ENCODE results near the gene WLS.
"Not testable (repeated sequence)": the region's sequence is repeated elsewhere in the genome, so short reads cannot be mapped to it uniquely, and the experiment has no call there.

WLS gene

GRCh38 chr1:68165665-68166064, 66.7 kb downstream of the WLS start:
- no peak for DNase-seq (ENCODE audit: low read depth)

DNA sequence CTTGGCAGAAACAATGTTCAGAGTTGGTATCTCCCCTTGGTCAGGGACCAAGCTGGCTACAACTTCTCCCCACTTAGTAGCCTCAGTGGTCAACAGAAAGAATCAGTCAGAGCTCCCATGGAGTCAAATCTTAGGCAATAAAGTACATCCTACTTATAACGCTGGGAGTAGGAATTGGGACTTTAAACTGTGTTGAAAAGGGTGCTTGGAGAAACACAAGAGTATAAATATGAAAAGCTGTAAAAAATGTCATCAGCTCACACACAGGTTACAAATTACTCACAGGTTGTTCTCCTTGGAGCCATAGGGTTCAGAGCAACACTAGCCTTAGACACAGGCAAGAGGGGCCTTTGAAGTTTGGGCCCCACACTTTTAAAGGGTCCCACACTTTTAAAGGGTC, 67.4 kb downstream of the WLS start:
- no peak for DNase-seq (ENCODE audit: low read depth)

GRCh38 chr1:68163220-68163619, 69.1 kb downstream of the WLS start:
- no peak for DNase-seq (ENCODE audit: low read depth)

DNA sequence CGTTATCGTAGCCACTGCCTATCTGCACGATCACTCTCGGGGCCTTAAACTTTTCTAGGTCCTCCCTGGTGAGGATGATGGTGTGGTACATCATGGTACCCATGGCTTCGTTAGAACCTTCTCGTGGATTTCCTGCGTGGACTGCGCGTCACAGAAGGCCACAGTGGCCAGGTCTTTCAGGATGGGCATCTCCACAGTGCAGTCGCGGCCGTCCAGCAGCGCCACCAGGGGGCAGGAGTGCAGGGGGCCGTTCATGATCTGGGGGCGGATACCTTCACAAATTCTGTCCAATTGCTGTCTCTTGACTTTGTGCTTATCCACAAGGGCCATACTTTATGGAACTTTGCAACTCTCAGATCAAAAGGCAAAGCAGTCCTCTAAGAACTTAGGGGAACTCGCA, 69.6 kb downstream of the WLS start:
- no peak for DNase-seq (ENCODE audit: low read depth)

DNA sequence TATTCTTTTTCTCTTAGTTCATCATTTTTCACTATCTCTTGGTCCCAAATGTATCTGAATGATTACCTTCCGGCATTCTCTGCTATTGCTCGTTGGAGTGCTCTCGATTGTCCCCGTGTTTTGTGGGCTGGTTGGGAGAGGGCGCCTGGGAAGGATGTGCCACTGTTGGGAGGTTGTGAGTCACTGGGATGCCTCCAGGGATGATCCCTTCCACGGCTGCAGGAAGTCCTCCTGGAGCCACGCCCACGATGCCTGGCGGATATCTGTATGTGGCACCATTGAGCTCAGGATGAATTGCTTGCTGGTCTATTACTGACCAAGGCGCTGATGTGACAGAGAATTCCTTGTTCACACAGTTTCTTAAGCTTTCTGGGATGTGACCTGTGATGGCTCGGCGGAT, 70.7 kb downstream of the WLS start:
- DNase-seq (ENCODE audit: low read depth): not testable (repeated sequence)

GRCh38 chr1:68160935-68161334, 71.4 kb downstream of the WLS start:
- DNase-seq (ENCODE audit: low read depth): not testable (repeated sequence)

- no peak for DNase-seq (ENCODE audit: low read depth)
Measured at GRCh38 chr1:68160021-68160420, 72.3 kb downstream of the WLS start.

DNA sequence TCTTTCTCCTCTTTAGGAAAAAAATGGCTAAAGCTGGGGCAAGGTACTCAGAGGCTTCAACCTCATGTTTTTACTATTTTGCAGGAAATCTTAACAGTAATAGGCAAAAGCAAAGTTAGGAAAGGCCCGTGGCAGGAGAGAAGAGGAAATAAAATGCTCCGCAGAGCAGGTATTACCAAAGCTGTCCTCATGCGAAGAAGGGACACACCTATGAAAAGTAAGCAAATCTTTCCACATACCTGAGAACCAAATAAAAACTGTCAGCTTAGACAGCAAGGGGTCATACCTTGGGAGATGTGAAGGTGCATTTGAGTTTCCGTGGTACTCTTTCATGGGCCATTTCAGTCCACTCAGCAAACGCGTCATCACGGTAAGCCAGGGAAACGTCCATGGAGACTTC, 73.5 kb downstream of the WLS start:
- DNase-seq (ENCODE audit: low read depth): no peak

GRCh38 chr1:68157416-68157815, 74.9 kb downstream of the WLS start:
- DNase-seq (ENCODE audit: low read depth): no peak

- DNase-seq (ENCODE audit: low read depth): no peak
Measured at GRCh38 chr1:68151690-68152089, 80.6 kb downstream of the WLS start.

DNA sequence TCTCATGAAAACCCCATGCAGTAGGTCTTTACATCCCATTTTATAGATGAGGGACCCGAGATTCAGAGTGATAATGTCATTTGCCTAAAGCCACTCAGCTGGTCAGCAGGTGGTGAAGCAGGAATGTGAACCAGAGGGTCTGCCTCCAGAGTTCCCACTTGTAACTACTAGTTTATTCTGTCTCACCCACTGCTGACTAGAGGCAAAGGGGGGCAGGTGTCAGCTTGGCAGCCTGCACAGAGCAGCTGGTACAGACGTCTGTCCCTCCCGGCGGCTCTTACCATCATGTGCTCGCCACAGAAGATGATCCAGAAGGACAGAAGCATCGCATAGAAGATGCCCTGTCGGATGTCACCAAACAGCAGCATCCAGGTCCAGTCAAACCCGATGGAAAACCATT, 82.4 kb downstream of the WLS start:
- DNase-seq (ENCODE audit: low read depth): no peak

GRCh38 chr1:68149110-68149798, 83.1 kb downstream of the WLS start:
- DNase-seq (ENCODE audit: low read depth): no peak

- DNase-seq (ENCODE audit: low read depth): no peak
Measured at GRCh38 chr1:68148631-68149030, 83.7 kb downstream of the WLS start.

- DNase-seq (ENCODE audit: low read depth): no peak
Measured at GRCh38 chr1:68147534-68148171, 84.7 kb downstream of the WLS start.

GRCh38 chr1:68145418-68146126, 86.8 kb downstream of the WLS start:
- no peak for DNase-seq (ENCODE audit: low read depth)

DNA sequence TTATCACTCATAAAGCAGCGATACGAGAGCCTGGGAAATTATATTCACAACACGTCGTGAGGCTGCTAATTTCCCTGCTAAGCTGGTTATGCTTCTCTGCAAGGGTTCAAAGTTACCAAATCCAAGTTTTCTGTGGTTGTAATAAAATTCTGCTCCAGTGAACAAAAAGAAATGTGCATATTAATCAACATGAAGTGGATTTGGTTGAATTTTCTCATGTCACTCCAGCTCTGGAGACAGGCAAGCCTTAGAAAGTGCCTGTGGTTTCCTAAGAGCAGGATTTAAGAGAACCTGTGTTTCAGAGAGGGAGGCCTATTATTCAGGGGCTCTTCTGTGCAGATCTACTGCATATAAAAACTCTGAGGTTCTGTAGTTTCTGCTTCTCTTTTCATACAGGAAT, 87.5 kb downstream of the WLS start:
- no peak for DNase-seq (ENCODE audit: low read depth)

DNA sequence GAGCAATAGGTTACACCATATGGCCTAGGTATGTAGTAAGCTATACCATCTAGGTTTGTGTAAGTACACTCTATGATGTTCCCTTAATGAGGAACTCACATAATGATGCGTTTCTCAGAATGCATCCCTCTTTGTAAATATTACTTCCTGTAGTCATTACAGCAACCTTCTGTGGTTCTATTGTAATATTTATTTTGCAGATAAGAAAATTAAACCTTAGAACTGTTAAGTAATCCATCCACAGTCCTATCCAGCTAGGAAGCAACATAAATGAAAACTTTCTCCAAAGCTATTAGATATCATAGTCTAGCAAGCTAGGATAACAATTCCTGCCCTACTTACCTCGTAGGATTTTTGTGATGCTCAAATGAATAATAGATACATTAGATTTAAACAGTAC, 88.7 kb downstream of the WLS start:
- no peak for DNase-seq (ENCODE audit: low read depth)

- DNase-seq (ENCODE audit: low read depth): no peak
Measured at GRCh38 chr1:68142461-68142860, 89.9 kb downstream of the WLS start.

DNA sequence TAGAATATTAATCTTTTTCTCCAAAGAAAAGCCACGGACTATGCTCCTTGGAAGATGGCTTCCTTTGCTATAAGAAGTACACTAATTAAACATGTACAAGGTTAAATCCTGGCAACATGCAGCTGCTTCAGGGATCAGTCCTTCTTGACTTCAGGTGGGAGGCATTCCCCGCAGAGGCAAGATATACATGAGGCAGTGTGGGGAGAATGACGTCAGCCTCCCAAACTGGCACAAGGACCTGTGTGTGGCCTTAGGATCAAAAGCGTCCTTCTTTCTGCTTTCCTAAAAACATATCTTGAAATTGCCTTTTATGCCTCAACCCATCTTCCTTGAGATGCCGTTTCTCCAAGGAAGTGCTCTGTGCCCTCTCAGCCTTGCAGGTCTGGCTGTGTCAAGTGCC, 90.3 kb downstream of the WLS start:
- DNase-seq (ENCODE audit: low read depth): no peak

GRCh38 chr1:68141071-68142021, 91.0 kb downstream of the WLS start:
- no peak for DNase-seq (ENCODE audit: low read depth)

- DNase-seq (ENCODE audit: low read depth): no peak
Measured at GRCh38 chr1:68140536-68140935, 91.8 kb downstream of the WLS start.

GRCh38 chr1:68136187-68136586, 96.1 kb downstream of the WLS start:
- no peak for DNase-seq (ENCODE audit: low read depth)
